ENCODE measurements around the gene CLSTN1. TPM values are rescaled to one million over a fixed set of nuclear protein-coding genes. Genes with fewer than 3 reads are reported as not detected.

Gene CLSTN1
- total and polyA plus RNA-seq, 2 of the 8 experiments (the other 6 are each of a cell fraction or from before 2014, with no cell fraction given), result 34.2 to 97.4 TPM

DNA sequence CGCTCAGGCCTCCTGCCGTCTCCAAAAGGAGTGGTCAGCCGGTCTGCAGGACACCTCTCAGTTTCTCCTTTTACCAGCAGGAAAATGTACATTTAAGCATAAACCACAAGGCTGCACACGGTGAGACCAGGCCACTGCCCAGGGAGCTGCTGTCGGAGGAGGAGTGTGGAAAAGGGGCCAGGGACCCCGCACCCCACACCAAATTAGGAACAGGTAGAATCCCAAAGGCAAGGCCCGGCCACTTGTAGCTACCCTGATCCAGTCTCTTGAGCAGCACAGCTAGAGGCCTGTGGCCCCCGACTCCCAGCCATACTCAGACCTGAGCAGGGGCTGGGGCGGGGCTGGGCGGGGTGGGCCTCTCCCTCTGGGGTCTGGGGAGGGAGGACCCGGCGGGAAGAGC lies 94.2 kb downstream of the CLSTN1 start (continued):
- TF ChIP-seq, protein P1, sequence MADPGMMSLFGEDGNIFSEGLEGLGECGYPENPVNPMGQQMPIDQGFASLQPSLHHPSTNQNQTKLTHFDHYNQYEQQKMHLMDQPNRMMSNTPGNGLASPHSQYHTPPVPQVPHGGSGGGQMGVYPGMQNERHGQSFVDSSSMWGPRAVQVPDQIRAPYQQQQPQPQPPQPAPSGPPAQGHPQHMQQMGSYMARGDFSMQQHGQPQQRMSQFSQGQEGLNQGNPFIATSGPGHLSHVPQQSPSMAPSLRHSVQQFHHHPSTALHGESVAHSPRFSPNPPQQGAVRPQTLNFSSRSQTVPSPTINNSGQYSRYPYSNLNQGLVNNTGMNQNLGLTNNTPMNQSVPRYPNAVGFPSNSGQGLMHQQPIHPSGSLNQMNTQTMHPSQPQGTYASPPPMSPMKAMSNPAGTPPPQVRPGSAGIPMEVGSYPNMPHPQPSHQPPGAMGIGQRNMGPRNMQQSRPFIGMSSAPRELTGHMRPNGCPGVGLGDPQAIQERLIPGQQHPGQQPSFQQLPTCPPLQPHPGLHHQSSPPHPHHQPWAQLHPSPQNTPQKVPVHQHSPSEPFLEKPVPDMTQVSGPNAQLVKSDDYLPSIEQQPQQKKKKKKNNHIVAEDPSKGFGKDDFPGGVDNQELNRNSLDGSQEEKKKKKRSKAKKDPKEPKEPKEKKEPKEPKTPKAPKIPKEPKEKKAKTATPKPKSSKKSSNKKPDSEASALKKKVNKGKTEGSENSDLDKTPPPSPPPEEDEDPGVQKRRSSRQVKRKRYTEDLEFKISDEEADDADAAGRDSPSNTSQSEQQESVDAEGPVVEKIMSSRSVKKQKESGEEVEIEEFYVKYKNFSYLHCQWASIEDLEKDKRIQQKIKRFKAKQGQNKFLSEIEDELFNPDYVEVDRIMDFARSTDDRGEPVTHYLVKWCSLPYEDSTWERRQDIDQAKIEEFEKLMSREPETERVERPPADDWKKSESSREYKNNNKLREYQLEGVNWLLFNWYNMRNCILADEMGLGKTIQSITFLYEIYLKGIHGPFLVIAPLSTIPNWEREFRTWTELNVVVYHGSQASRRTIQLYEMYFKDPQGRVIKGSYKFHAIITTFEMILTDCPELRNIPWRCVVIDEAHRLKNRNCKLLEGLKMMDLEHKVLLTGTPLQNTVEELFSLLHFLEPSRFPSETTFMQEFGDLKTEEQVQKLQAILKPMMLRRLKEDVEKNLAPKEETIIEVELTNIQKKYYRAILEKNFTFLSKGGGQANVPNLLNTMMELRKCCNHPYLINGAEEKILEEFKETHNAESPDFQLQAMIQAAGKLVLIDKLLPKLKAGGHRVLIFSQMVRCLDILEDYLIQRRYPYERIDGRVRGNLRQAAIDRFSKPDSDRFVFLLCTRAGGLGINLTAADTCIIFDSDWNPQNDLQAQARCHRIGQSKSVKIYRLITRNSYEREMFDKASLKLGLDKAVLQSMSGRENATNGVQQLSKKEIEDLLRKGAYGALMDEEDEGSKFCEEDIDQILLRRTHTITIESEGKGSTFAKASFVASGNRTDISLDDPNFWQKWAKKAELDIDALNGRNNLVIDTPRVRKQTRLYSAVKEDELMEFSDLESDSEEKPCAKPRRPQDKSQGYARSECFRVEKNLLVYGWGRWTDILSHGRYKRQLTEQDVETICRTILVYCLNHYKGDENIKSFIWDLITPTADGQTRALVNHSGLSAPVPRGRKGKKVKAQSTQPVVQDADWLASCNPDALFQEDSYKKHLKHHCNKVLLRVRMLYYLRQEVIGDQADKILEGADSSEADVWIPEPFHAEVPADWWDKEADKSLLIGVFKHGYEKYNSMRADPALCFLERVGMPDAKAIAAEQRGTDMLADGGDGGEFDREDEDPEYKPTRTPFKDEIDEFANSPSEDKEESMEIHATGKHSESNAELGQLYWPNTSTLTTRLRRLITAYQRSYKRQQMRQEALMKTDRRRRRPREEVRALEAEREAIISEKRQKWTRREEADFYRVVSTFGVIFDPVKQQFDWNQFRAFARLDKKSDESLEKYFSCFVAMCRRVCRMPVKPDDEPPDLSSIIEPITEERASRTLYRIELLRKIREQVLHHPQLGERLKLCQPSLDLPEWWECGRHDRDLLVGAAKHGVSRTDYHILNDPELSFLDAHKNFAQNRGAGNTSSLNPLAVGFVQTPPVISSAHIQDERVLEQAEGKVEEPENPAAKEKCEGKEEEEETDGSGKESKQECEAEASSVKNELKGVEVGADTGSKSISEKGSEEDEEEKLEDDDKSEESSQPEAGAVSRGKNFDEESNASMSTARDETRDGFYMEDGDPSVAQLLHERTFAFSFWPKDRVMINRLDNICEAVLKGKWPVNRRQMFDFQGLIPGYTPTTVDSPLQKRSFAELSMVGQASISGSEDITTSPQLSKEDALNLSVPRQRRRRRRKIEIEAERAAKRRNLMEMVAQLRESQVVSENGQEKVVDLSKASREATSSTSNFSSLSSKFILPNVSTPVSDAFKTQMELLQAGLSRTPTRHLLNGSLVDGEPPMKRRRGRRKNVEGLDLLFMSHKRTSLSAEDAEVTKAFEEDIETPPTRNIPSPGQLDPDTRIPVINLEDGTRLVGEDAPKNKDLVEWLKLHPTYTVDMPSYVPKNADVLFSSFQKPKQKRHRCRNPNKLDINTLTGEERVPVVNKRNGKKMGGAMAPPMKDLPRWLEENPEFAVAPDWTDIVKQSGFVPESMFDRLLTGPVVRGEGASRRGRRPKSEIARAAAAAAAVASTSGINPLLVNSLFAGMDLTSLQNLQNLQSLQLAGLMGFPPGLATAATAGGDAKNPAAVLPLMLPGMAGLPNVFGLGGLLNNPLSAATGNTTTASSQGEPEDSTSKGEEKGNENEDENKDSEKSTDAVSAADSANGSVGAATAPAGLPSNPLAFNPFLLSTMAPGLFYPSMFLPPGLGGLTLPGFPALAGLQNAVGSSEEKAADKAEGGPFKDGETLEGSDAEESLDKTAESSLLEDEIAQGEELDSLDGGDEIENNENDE (IDR thresholded peaks at IDR 0.05; ENCODE audit: insufficient replicate concordance, low read length), result no peak
- TF ChIP-seq, protein P2, sequence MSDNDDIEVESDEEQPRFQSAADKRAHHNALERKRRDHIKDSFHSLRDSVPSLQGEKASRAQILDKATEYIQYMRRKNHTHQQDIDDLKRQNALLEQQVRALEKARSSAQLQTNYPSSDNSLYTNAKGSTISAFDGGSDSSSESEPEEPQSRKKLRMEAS (IDR thresholded peaks at IDR 0.05), result no peak
- no peak for TF ChIP-seq SRF (IDR thresholded peaks at IDR 0.05; ENCODE audit: low read depth, low read length)
- no peak for TF ChIP-seq CHD1 (IDR thresholded peaks at IDR 0.05; ENCODE audit: low read depth, low read length)
- no peak for TF ChIP-seq SUZ12 (IDR thresholded peaks at IDR 0.05; ENCODE audit: low read length)
- no peak for TF ChIP-seq RNF2 (IDR thresholded peaks at IDR 0.05; ENCODE audit: borderline replicate concordance, low read depth, low read length, missing control alignments, poor library complexity, severe bottlenecking)
- TF ChIP-seq SIRT6 (IDR thresholded peaks at IDR 0.05; ENCODE audit: low read length), result no peak
- no peak for TF ChIP-seq RFX5 (IDR thresholded peaks at IDR 0.05; ENCODE audit: borderline replicate concordance, low read depth, low read length)

All from H1 (cell line).